Brain microvascular endothelial cell (primary cell): ENCODE data around the gene SLX9.

ENCODE experiments used
- DNase-seq: peaks from one replicate; pipeline ENCODE4 v3.0.0-alpha.2; 2020
- H3K27ac ChIP-seq: fragments of 250-450 bp; sonication (Bioruptor Pico); 2 replicates; pipeline ENCODE4 v1.5.1; 2020; ENCODE audit warnings: mild to moderate bottlenecking, moderate library complexity
- H3K27me3 ChIP-seq: fragments of 250-450 bp; sonication (Bioruptor Pico); replicated peaks from 2 replicates; pipeline ENCODE4 v1.5.1; 2020; ENCODE audit warnings: mild to moderate bottlenecking
- H3K36me3 ChIP-seq: fragments of 250-450 bp; sonication (Bioruptor Pico); replicated peaks from 2 replicates; pipeline ENCODE4 v1.5.1; 2020; ENCODE audit warnings: mild to moderate bottlenecking
- H3K4me3 ChIP-seq: 2 replicates; pipeline ENCODE4 v1.5.1; 2011; ENCODE audit warnings: low read depth, mild to moderate bottlenecking, control low read depth, low read length, moderate library complexity
- CTCF ChIP-seq: IDR thresholded peaks from 2 replicates; pipeline ENCODE4 v1.5.1; 2011; ENCODE audit warnings: low read depth, mild to moderate bottlenecking, moderate library complexity, low read length, control low read depth, inconsistent platforms; ENCODE audit errors: missing control alignments
- in situ Hi-C: cut with HindIII; loops from 2 replicates; pipeline ENCODE4 v1.10.0; 2017; ENCODE audit warnings: low sequenced_read_pairs, low pct_ligation_motif_present

Gene SLX9

GRCh38 chr21:44959376-44960091 is 19.7 kb downstream of the SLX9 start:
- H3K27ac ChIP-seq: peak overlapping the region; percentile 67
- no peak overlapping the region for H3K4me3 ChIP-seq
- peaks cover 8% of the 10 kb centered on the region for H3K36me3 ChIP-seq
- in situ Hi-C loops: no loop called here
- DNase-seq: no peak
- no peaks in the 10 kb centered on the region for H3K27me3 ChIP-seq
- TF ChIP-seq CTCF: no peak

GRCh38 chr21:44960141-44961092 is 20.6 kb downstream of the SLX9 start:
- Histone ChIP-seq H3K27me3 (no peaks in the 10 kb centered on the region), H3K27ac (no peak overlapping the region), H3K4me3 (no peak overlapping the region), H3K36me3 (peaks cover 8% of the 10 kb centered on the region)
- in situ Hi-C loops: no loop called here
- DNase-seq: no peak
- TF ChIP-seq CTCF: no peak

- TF ChIP-seq CTCF: no peak
- in situ Hi-C loops: no loop called here
- no peaks in the 10 kb centered on the region for H3K27me3 ChIP-seq
- peaks cover 3% of the 10 kb centered on the region for H3K36me3 ChIP-seq
- DNase-seq: peak; percentile 97
- no peak overlapping the region for H3K4me3 ChIP-seq
- peak overlapping the region; percentile 95 for H3K27ac ChIP-seq
These were observed 22.7 kb downstream of the SLX9 start for GRCh38 chr21:44962403-44962966.

GRCh38 chr21:44964381-44964780 is 24.6 kb downstream of the SLX9 start:
- Histone ChIP-seq H3K4me3 (no peak overlapping the region), H3K36me3 (no peaks in the 10 kb centered on the region), H3K27me3 (no peaks in the 10 kb centered on the region), H3K27ac (peak overlapping the region; percentile 95)
- in situ Hi-C loops: no loop called here
- DNase-seq: no peak
- TF ChIP-seq CTCF: no peak

- peak overlapping the region; percentile 73 for H3K27ac ChIP-seq
- no peak overlapping the region for H3K4me3 ChIP-seq
- no peaks in the 10 kb centered on the region for H3K36me3 ChIP-seq
- in situ Hi-C loops: no loop called here
- H3K27me3 ChIP-seq: no peaks in the 10 kb centered on the region
- peak; percentile 90 for DNase-seq
- no peak for TF ChIP-seq CTCF
These were observed 25.6 kb downstream of the SLX9 start for GRCh38 chr21:44965251-44966022.
